Mesenchymal stem cell (in vitro differentiated cells and primary cell): ENCODE results near the gene DOCK8.
"Not testable (repeated sequence)": the region's sequence is repeated elsewhere in the genome, so short reads cannot be mapped to it uniquely, and the experiment has no call there.

Source experiments
- DNase-seq: peaks from one replicate; pipeline ENCODE4 v3.0.0-alpha.2; 2013
- H2AFZ ChIP-seq: one replicate; pipeline ENCODE4 v1.6.1; 2013; ENCODE audit warnings: low read depth, mild to moderate bottlenecking, control low read depth, inconsistent platforms, low read length, moderate library complexity
- H2AK5ac ChIP-seq: 2 replicates; pipeline ENCODE4 v1.6.1; 2013; ENCODE audit warnings: low read length, moderate library complexity, mild to moderate bottlenecking, inconsistent platforms; ENCODE audit not compliant: severe bottlenecking
- H2BK120ac ChIP-seq: one replicate; pipeline ENCODE4 v1.6.1; 2013; ENCODE audit warnings: low read depth, mild to moderate bottlenecking, inconsistent platforms, low read length, moderate library complexity
- H2BK12ac ChIP-seq, 2 experiments: one replicate each; pipeline ENCODE4 v1.6.1; 2013; ENCODE audit warnings: inconsistent platforms in 2 of 2, low read length in 2 of 2, mild to moderate bottlenecking in 2 of 2, moderate library complexity in 2 of 2, control low read depth in 1 of 2
- H2BK15ac ChIP-seq: one replicate; pipeline ENCODE4 v1.6.1; 2013; ENCODE audit warnings: mild to moderate bottlenecking, low read depth, inconsistent platforms; ENCODE audit not compliant: poor library complexity, severe bottlenecking
- H2BK5ac ChIP-seq: 2 replicates; pipeline ENCODE4 v1.6.1; 2013; ENCODE audit warnings: low read depth, mild to moderate bottlenecking, low read length, control low read depth, inconsistent platforms; ENCODE audit not compliant: poor library complexity, severe bottlenecking
- H3K14ac ChIP-seq, 2 experiments: one replicate each; pipeline ENCODE4 v1.6.1; 2013; ENCODE audit warnings: inconsistent platforms in 2 of 2, low read length in 2 of 2, control low read depth in 1 of 2, mild to moderate bottlenecking in 1 of 2, moderate library complexity in 1 of 2
- H3K18ac ChIP-seq, 2 experiments: one replicate each; pipeline ENCODE4 v1.6.1; 2013; ENCODE audit warnings: inconsistent platforms in 2 of 2, low read length in 2 of 2, control low read depth in 1 of 2, low read depth in 1 of 2, mild to moderate bottlenecking in 1 of 2
- H3K23ac ChIP-seq, 2 experiments: one replicate each; pipeline ENCODE4 v1.6.1; 2013; ENCODE audit warnings: inconsistent platforms in 2 of 2, low read length in 2 of 2, mild to moderate bottlenecking in 2 of 2, moderate library complexity in 2 of 2, control low read depth in 1 of 2
- H3K27ac ChIP-seq: 2 replicates; pipeline ENCODE4 v1.5.1; 2013; ENCODE audit warnings: mild to moderate bottlenecking, moderate library complexity, low read length, control low read depth, inconsistent platforms; ENCODE audit not compliant: poor library complexity, severe bottlenecking
- H3K27me3 ChIP-seq, 2 experiments: 2 replicates each; pipeline versions ENCODE4 v1.6.1 to v1.7.0; 2013; ENCODE audit warnings: low read length in 2 of 2, mild to moderate bottlenecking in 2 of 2, moderate library complexity in 2 of 2, control low read depth in 1 of 2, inconsistent platforms in 1 of 2; ENCODE audit not compliant: control insufficient read depth in 1 of 2, insufficient read depth in 1 of 2
- H3K36me3 ChIP-seq, 2 experiments: 2 replicates each; pipeline versions ENCODE4 v1.6.1 to v1.7.0; 2013; ENCODE audit warnings: low read length in 2 of 2, control low read depth in 1 of 2, inconsistent platforms in 1 of 2, low read depth in 1 of 2, mild to moderate bottlenecking in 1 of 2; ENCODE audit not compliant: insufficient read depth in 2 of 2, control insufficient read depth in 1 of 2
- H3K4ac ChIP-seq, 2 experiments: one replicate each; pipeline ENCODE4 v1.6.1; 2013; ENCODE audit warnings: inconsistent platforms in 2 of 2, low read length in 2 of 2, mild to moderate bottlenecking in 2 of 2, moderate library complexity in 2 of 2, control low read depth in 1 of 2, low read depth in 1 of 2
- H3K4me1 ChIP-seq: 2 replicates; pipeline ENCODE4 v1.6.1; 2013; ENCODE audit warnings: low read depth, low read length, control low read depth; ENCODE audit not compliant: control insufficient read depth, insufficient read depth
- H3K4me2 ChIP-seq: 2 replicates; pipeline ENCODE4 v1.6.1; 2013; ENCODE audit warnings: low read length, mild to moderate bottlenecking, inconsistent platforms; ENCODE audit not compliant: poor library complexity, severe bottlenecking
- H3K4me3 ChIP-seq, 2 experiments: 2 replicates each; pipeline versions ENCODE4 v1.5.1 to v1.7.0; 2013; ENCODE audit warnings: low read length in 2 of 2, mild to moderate bottlenecking in 2 of 2, control low read depth in 1 of 2, low read depth in 1 of 2; ENCODE audit not compliant: insufficient read depth in 1 of 2
- H3K79me1 ChIP-seq: replicated peaks from 2 replicates; pipeline ENCODE4 v1.6.1; 2013; ENCODE audit warnings: mild to moderate bottlenecking, control low read depth, low read length, inconsistent platforms; ENCODE audit not compliant: poor library complexity, severe bottlenecking
- H3K9ac ChIP-seq: 2 replicates; pipeline ENCODE4 v1.7.0; 2013; ENCODE audit warnings: mild to moderate bottlenecking, low read length, moderate library complexity
- H3K9me3 ChIP-seq: 2 replicates; pipeline ENCODE4 v1.7.0; 2013; ENCODE audit warnings: mild to moderate bottlenecking, low read length; ENCODE audit not compliant: control insufficient read depth
- H4K8ac ChIP-seq: one replicate; pipeline ENCODE4 v1.6.1; 2013; ENCODE audit warnings: inconsistent platforms, mild to moderate bottlenecking, low read length, moderate library complexity
- H4K91ac ChIP-seq: one replicate; pipeline ENCODE4 v1.6.1; 2013; ENCODE audit warnings: mild to moderate bottlenecking, low read length, inconsistent platforms
- WGBS: methylation state at CpG from one replicate; pipeline ENCODE4 v1.1.7; 2013; ENCODE audit warnings: mixed read lengths; 5-methylcytosine and 5-hydroxymethylcytosine counted together

DOCK8 gene

GRCh38 chr9:233708-234107 lies 19.0 kb downstream of the DOCK8 start:
- not testable (repeated sequence) for DNase-seq, H3K4me3 ChIP-seq, H3K79me1 ChIP-seq, H3K4me2 ChIP-seq, H2BK12ac ChIP-seq, H4K8ac ChIP-seq, H2BK15ac ChIP-seq, H2AFZ ChIP-seq, H3K36me3 ChIP-seq, H4K91ac ChIP-seq, H2BK5ac ChIP-seq, H3K27me3 ChIP-seq, H3K9me3 ChIP-seq, H2BK120ac ChIP-seq, H3K14ac ChIP-seq, H3K4ac ChIP-seq, H3K23ac ChIP-seq, H3K9ac ChIP-seq, H3K4me1 ChIP-seq, H2AK5ac ChIP-seq, H3K18ac ChIP-seq, H3K27ac ChIP-seq
- WGBS, result no CpG with 5 or more reads among the region's 1 CpG

GRCh38 chr9:237141-237857 lies 22.6 kb downstream of the DOCK8 start:
- no peak overlapping the region for H3K4ac ChIP-seq
- H3K79me1 ChIP-seq, result no peaks in the 10 kb centered on the region
- H3K23ac ChIP-seq, result no peak overlapping the region
- H3K4me1 ChIP-seq, result no peaks in the 10 kb centered on the region
- H2BK5ac ChIP-seq, result no peak overlapping the region
- H4K8ac ChIP-seq, result no peak overlapping the region
- H3K4me3 ChIP-seq, result no peak overlapping the region
- no peaks in the 10 kb centered on the region for H3K36me3 ChIP-seq
- H3K27ac ChIP-seq, result no peak overlapping the region
- no peaks in the 10 kb centered on the region for H3K27me3 ChIP-seq
- H4K91ac ChIP-seq, result no peak overlapping the region
- 89% methylated on average over 3 of the region's 3 CpGs for WGBS
- H2BK12ac ChIP-seq, result no peak overlapping the region
- no peak overlapping the region for H2AK5ac ChIP-seq
- H3K14ac ChIP-seq, result no peak overlapping the region
- H2BK120ac ChIP-seq, result no peak overlapping the region
- no peak overlapping the region for H2BK15ac ChIP-seq
- H3K9me3 ChIP-seq, result no peaks in the 10 kb centered on the region
- no peak for DNase-seq
- H3K9ac ChIP-seq, result no peak overlapping the region
- H2AFZ ChIP-seq, result no peak overlapping the region
- no peak overlapping the region for H3K4me2 ChIP-seq
- H3K18ac ChIP-seq, result no peak overlapping the region

GRCh38 chr9:237858-238345 lies 23.2 kb downstream of the DOCK8 start:
- DNase-seq, result no peak
- WGBS, result 57% methylated on average over 2 of the region's 4 CpGs
- Histone ChIP-seq H3K36me3 (no peaks in the 10 kb centered on the region), H3K9ac (no peak overlapping the region), H3K79me1 (no peaks in the 10 kb centered on the region), H2BK120ac (no peak overlapping the region), H3K9me3 (no peaks in the 10 kb centered on the region), H3K14ac (no peak overlapping the region), H4K8ac (no peak overlapping the region), H3K4me3 (no peak overlapping the region), H3K23ac (no peak overlapping the region), H2BK15ac (no peak overlapping the region), H3K27ac (no peak overlapping the region), H3K18ac (no peak overlapping the region), H3K4me1 (no peaks in the 10 kb centered on the region), H4K91ac (no peak overlapping the region), H3K4ac (no peak overlapping the region), H2BK5ac (no peak overlapping the region), H3K27me3 (no peaks in the 10 kb centered on the region), H3K4me2 (no peak overlapping the region), H2AFZ (no peak overlapping the region), H2BK12ac (no peak overlapping the region), H2AK5ac (no peak overlapping the region)

- Histone ChIP-seq H3K27ac (no peak overlapping the region), H2BK120ac (no peak overlapping the region), H3K9ac (no peak overlapping the region), H3K36me3 (no peaks in the 10 kb centered on the region), H4K8ac (no peak overlapping the region), H3K23ac (no peak overlapping the region), H3K14ac (no peak overlapping the region), H3K27me3 (no peaks in the 10 kb centered on the region), H2BK5ac (no peak overlapping the region), H4K91ac (no peak overlapping the region), H2AFZ (no peak overlapping the region), H3K4me2 (no peak overlapping the region), H3K4me1 (no peaks in the 10 kb centered on the region), H3K18ac (no peak overlapping the region), H3K4ac (no peak overlapping the region), H2BK12ac (no peak overlapping the region), H3K9me3 (no peaks in the 10 kb centered on the region), H2AK5ac (no peak overlapping the region), H2BK15ac (no peak overlapping the region), H3K79me1 (no peaks in the 10 kb centered on the region), H3K4me3 (no peak overlapping the region)
- DNase-seq, result no peak
- WGBS, result 82% methylated on average over 1 of the region's 5 CpGs
Observed at GRCh38 chr9:242461-243080, 27.9 kb downstream of the DOCK8 start.
